ENCODE results near the gene SOWAHA.
A peak's percentile ranks its signal among the peaks of the same experiment; 100 is the strongest.

The SOWAHA gene

GRCh38 chr5:132773601-132774355 is 39.3 kb upstream of the SOWAHA start:
- TF ChIP-seq CTCF (conservative IDR thresholded peaks at IDR 0.05), result no peak
- no peak for TF ChIP-seq ZFX (IDR thresholded peaks at IDR 0.05)
- no peak overlapping the region for H3K27ac ChIP-seq

GRCh38 chr5:132774406-132774805 is 38.7 kb upstream of the SOWAHA start:
- no peak for TF ChIP-seq CTCF (conservative IDR thresholded peaks at IDR 0.05)
- TF ChIP-seq ZFX (IDR thresholded peaks at IDR 0.05), result no peak
- no peak overlapping the region for H3K27ac ChIP-seq

GRCh38 chr5:132774896-132775295 is 38.2 kb upstream of the SOWAHA start:
- H3K27ac ChIP-seq, result no peak overlapping the region
- TF ChIP-seq ZFX (IDR thresholded peaks at IDR 0.05) (no peak), CTCF (conservative IDR thresholded peaks at IDR 0.05) (no peak)

GRCh38 chr5:132775476-132775961 is 37.6 kb upstream of the SOWAHA start:
- TF ChIP-seq ZFX (IDR thresholded peaks at IDR 0.05), result no peak
- no peak for TF ChIP-seq CTCF (conservative IDR thresholded peaks at IDR 0.05)

GRCh38 chr5:132776131-132776937 is 36.8 kb upstream of the SOWAHA start:
- peak overlapping the region; percentile 67 for H3K27ac ChIP-seq
- TF ChIP-seq ZFX (IDR thresholded peaks at IDR 0.05) (no peak; the same call in 1 of the 2 replicates), CTCF (conservative IDR thresholded peaks at IDR 0.05) (no peak)

More at GRCh38 chr5:132775476-132775961, 37.6 kb upstream of the SOWAHA start:
- H3K27ac ChIP-seq, result no peak overlapping the region

GRCh38 chr5:132776938-132777208 is 36.2 kb upstream of the SOWAHA start:
- peak overlapping the region; percentile 67 for H3K27ac ChIP-seq
- TF ChIP-seq CTCF (conservative IDR thresholded peaks at IDR 0.05), result no peak
- TF ChIP-seq ZFX (IDR thresholded peaks at IDR 0.05), result peak; percentile 61; the same call in 1 of the 2 replicates

Data from C4-2B (cell line).